ENCODE data around the gene ADGRG6. TPM values are rescaled to one million over a fixed set of nuclear protein-coding genes. Genes with fewer than 3 reads are reported as not detected.

The ADGRG6 gene
- total RNA-seq, 2 experiments from 2014 or later, result 0.26 to 0.43 TPM

DNA sequence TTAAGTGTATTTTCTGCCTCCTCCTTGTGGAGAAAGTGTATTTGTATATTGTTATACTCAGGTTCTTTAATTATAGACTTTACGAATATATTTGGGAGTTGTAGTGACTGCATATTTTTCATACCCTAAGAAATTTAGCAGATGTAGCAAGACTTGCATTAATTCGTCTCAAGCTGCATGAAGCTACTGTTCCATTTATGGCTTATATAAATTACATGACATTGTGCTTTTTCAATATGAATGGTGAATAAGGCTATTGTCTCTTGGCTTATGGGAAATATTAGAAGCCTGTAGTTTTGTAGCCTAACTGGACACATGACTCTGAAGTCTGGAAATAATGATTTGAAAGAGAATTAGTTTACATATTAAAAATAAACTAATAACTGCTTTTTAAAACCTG lies 2.4 kb downstream of the ADGRG6 start:
- ATAC-seq, result no peak

GRCh38 chr6:142306736-142307135 lies 4.9 kb downstream of the ADGRG6 start:
- Mint-ChIP-seq H3K36me3 (ENCODE audit: low read depth) (no peaks in the 10 kb centered on the region), H3K4me3 (no peak overlapping the region), H3K9me3 (ENCODE audit: low read depth) (no peaks in the 10 kb centered on the region), H3K27ac (no peak overlapping the region), H3K4me1 (peaks cover 5% of the 10 kb centered on the region), H3K27me3 (peaks cover 18% of the 10 kb centered on the region)
- intact Hi-C loops (cut with DNase I, micrococcal nuclease), result no loop called here
- ChIA-PET POLR2A (no interaction called here), CTCF (interaction anchor here (0.6 to 1.2 kb wide), 2 partner anchors 28 to 50 kb away, joined by 3 read pairs; no protein-coding TSS in a partner anchor)
- DNase-seq (no peak), ATAC-seq (no peak)

More for the DNA sequence above, 2.4 kb downstream of the ADGRG6 start:
- H3K4me3 Mint-ChIP-seq, result no peak overlapping the region
- no peak for DNase-seq
- H3K4me1 Mint-ChIP-seq, result peaks cover 8% of the 10 kb centered on the region
- no peaks in the 10 kb centered on the region for H3K9me3 Mint-ChIP-seq (ENCODE audit: low read depth)
- intact Hi-C loops (cut with DNase I, micrococcal nuclease), result loop anchor here in 1 of 2 experiments (5.0 kb wide), 1 partner anchor 157 kb away; the partner anchor contains the start of genes NMBR and VTA1
- ChIA-PET POLR2A (no interaction called here), CTCF (interaction anchor here (0.8 to 1.1 kb wide), 2 partner anchors 71 to 148 kb away, joined by 3 to 4 read pairs; no protein-coding TSS in a partner anchor)
- peaks cover 25% of the 10 kb centered on the region for H3K27me3 Mint-ChIP-seq
- no peak overlapping the region for H3K27ac Mint-ChIP-seq
- no peaks in the 10 kb centered on the region for H3K36me3 Mint-ChIP-seq (ENCODE audit: low read depth)

GRCh38 chr6:142307963-142308748 lies 6.3 kb downstream of the ADGRG6 start:
- Mint-ChIP-seq H3K27me3 (peaks cover 6% of the 10 kb centered on the region), H3K4me1 (no peaks in the 10 kb centered on the region), H3K4me3 (no peak overlapping the region), H3K9me3 (ENCODE audit: low read depth) (no peaks in the 10 kb centered on the region), H3K36me3 (ENCODE audit: low read depth) (no peaks in the 10 kb centered on the region), H3K27ac (no peak overlapping the region)
- ATAC-seq, result no peak
- intact Hi-C loops (cut with DNase I, micrococcal nuclease), result no loop called here
- no peak for DNase-seq
- POLR2A ChIA-PET, result no interaction called here
- CTCF ChIA-PET, result no interaction called here

- intact Hi-C loops (cut with DNase I, micrococcal nuclease), result no loop called here
- CTCF ChIA-PET, result interaction anchor here (0.7 kb wide), 1 partner anchor 14 kb away, joined by 4 read pairs; no protein-coding TSS in a partner anchor
- POLR2A ChIA-PET, result no interaction called here
- H3K9me3 Mint-ChIP-seq (ENCODE audit: low read depth), result no peaks in the 10 kb centered on the region
- H3K4me3 Mint-ChIP-seq, result no peak overlapping the region
- no peak overlapping the region for H3K27ac Mint-ChIP-seq
- DNase-seq (no peak), ATAC-seq (no peak)
- peaks cover 5% of the 10 kb centered on the region for H3K27me3 Mint-ChIP-seq
- no peaks in the 10 kb centered on the region for H3K36me3 Mint-ChIP-seq (ENCODE audit: low read depth)
- no peaks in the 10 kb centered on the region for H3K4me1 Mint-ChIP-seq
Observed at GRCh38 chr6:142309426-142309825, 7.6 kb downstream of the ADGRG6 start.

DNA sequence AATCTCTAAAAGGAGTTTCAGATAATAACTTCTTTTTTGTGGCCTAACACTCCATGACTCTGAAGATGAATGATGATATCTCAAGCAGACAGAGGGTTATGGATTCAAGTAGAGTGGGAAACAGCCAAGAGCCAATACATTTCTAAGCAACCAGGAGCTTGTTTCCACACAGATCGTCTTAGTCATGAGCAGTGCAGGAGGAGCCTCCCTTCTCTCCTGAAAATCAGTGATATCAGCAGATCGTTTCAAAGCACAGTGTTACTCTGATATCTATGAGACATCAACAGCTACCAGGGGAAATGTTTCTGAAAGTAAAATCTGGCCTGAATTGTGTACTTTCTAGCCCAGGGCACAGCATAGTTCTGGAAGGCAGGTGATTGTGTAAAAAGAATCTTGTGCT lies 11.5 kb downstream of the ADGRG6 start:
- DNase-seq, result no peak
- no peak for ATAC-seq
- Mint-ChIP-seq H3K9me3 (ENCODE audit: low read depth) (no peaks in the 10 kb centered on the region), H3K27me3 (peaks cover 2% of the 10 kb centered on the region), H3K27ac (no peak overlapping the region), H3K4me1 (no peaks in the 10 kb centered on the region), H3K36me3 (ENCODE audit: low read depth) (no peaks in the 10 kb centered on the region), H3K4me3 (no peak overlapping the region)
- POLR2A ChIA-PET, result no interaction called here
- intact Hi-C loops (cut with DNase I, micrococcal nuclease), result no loop called here
- CTCF ChIA-PET, result interaction anchor here (0.6 to 0.7 kb wide), 2 partner anchors 10 to 1449 kb away, joined by 3 read pairs; no protein-coding TSS in a partner anchor

DNA sequence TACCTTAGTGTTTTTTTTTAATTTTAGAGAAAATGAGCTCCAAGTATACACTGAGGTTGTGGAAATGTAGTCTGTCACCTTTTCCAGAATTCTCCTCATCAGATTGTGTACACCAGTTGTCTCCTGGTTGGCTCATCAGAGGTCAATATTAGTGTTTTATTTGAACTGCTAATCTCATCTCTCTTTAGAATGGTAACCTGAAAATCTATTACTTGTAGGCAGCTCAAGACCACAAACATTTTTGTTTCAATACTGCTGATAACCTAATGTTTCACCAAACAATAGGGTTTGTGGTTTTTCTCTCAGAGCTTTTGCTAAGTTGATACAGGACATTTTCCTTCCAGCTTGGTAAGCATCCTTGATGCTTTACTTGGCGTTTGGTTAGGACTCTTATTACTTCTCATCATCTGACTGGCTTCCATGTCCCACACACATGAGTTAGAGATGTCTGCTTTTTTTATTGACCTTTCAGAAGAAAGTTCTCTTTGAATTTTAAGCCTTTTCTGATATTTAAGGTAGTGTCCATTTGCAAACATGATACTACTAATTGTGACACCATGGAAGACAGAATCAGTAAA lies 15.1 kb downstream of the ADGRG6 start:
- Mint-ChIP-seq H3K4me3 (no peak overlapping the region), H3K4me1 (no peaks in the 10 kb centered on the region), H3K27ac (no peak overlapping the region), H3K27me3 (peaks cover 2% of the 10 kb centered on the region), H3K9me3 (ENCODE audit: low read depth) (no peaks in the 10 kb centered on the region), H3K36me3 (ENCODE audit: low read depth) (no peaks in the 10 kb centered on the region)
- DNase-seq (no peak), ATAC-seq (peak; percentile 25)
- intact Hi-C loops (cut with DNase I, micrococcal nuclease), result no loop called here
- POLR2A ChIA-PET, result no interaction called here
- CTCF ChIA-PET, result interaction anchor here (1.6 kb wide), 1 partner anchor 70 kb away, joined by 4 read pairs; no protein-coding TSS in a partner anchor

- Mint-ChIP-seq H3K9me3 (ENCODE audit: low read depth) (no peaks in the 10 kb centered on the region), H3K27me3 (peaks cover 2% of the 10 kb centered on the region), H3K27ac (no peak overlapping the region), H3K4me1 (no peaks in the 10 kb centered on the region), H3K36me3 (ENCODE audit: low read depth) (no peaks in the 10 kb centered on the region), H3K4me3 (no peak overlapping the region)
- ATAC-seq, result peak; percentile 67
- intact Hi-C loops (cut with DNase I, micrococcal nuclease), result no loop called here
- no peak for DNase-seq
- CTCF ChIA-PET, result no interaction called here
- POLR2A ChIA-PET, result no interaction called here
Observed at GRCh38 chr6:142318714-142319113, 16.9 kb downstream of the ADGRG6 start.

GRCh38 chr6:142320366-142320765 lies 18.6 kb downstream of the ADGRG6 start:
- POLR2A ChIA-PET, result no interaction called here
- CTCF ChIA-PET, result no interaction called here
- Mint-ChIP-seq H3K27ac (no peak overlapping the region), H3K9me3 (ENCODE audit: low read depth) (no peaks in the 10 kb centered on the region), H3K36me3 (ENCODE audit: low read depth) (no peaks in the 10 kb centered on the region), H3K4me3 (no peak overlapping the region), H3K27me3 (peaks cover 2% of the 10 kb centered on the region), H3K4me1 (no peaks in the 10 kb centered on the region)
- no peak for ATAC-seq
- no peak for DNase-seq
- intact Hi-C loops (cut with DNase I, micrococcal nuclease), result no loop called here

DNA sequence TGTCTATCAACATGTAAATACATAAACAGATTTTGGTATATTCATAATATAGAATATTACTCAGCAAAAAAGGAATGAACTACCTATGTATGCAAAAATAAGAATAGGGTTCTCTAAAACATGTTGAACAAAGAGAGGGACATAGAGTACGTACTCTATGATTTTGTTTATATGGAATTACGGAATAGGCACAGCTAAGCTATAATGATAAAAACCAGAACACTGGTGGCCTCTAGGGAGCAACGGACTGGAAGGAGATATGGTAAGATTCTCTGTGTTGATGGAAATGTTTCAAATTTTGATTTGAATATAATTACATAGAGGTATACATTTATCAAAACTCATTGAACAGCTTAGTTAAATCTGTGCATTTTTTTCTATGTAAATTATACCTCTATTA lies 19.6 kb downstream of the ADGRG6 start:
- intact Hi-C loops (cut with DNase I, micrococcal nuclease), result no loop called here
- H3K9me3 Mint-ChIP-seq (ENCODE audit: low read depth), result no peaks in the 10 kb centered on the region
- H3K36me3 Mint-ChIP-seq (ENCODE audit: low read depth), result no peaks in the 10 kb centered on the region
- no peak overlapping the region for H3K4me3 Mint-ChIP-seq
- H3K27ac Mint-ChIP-seq, result no peak overlapping the region
- H3K27me3 Mint-ChIP-seq, result no peaks in the 10 kb centered on the region
- ChIA-PET POLR2A (no interaction called here), CTCF (interaction anchor here (1.2 kb wide), 1 partner anchor 27 kb away, joined by 3 read pairs; no protein-coding TSS in a partner anchor)
- ATAC-seq (no peak), DNase-seq (no peak)
- H3K4me1 Mint-ChIP-seq, result no peaks in the 10 kb centered on the region

DNA sequence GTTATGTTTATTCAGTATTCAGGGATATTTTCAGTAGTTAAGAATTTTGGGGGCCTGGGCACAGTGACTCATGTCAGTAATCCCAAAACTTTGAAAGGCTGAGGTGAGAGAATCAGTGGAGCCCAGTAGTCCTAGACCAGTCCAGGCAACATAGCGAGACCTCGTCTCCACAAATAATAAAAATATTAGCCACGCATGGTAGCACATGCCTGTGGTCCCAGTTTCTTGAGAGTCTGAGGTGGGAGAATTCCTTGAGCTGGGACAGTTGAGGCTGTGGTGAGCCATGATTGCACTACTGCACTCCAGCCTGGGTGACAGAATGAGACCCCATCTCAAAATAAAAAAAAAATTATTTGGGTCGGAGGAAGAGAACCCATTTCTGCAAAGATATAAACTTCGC lies 20.3 kb downstream of the ADGRG6 start:
- DNase-seq, result no peak
- Mint-ChIP-seq H3K27ac (no peak overlapping the region), H3K9me3 (ENCODE audit: low read depth) (no peaks in the 10 kb centered on the region), H3K36me3 (ENCODE audit: low read depth) (no peaks in the 10 kb centered on the region), H3K4me1 (no peaks in the 10 kb centered on the region), H3K27me3 (no peaks in the 10 kb centered on the region), H3K4me3 (no peak overlapping the region)
- intact Hi-C loops (cut with DNase I, micrococcal nuclease), result no loop called here
- CTCF ChIA-PET, result interaction anchor here (1.2 kb wide), 1 partner anchor 27 kb away, joined by 3 read pairs; no protein-coding TSS in a partner anchor
- no peak for ATAC-seq
- POLR2A ChIA-PET, result no interaction called here

DNA sequence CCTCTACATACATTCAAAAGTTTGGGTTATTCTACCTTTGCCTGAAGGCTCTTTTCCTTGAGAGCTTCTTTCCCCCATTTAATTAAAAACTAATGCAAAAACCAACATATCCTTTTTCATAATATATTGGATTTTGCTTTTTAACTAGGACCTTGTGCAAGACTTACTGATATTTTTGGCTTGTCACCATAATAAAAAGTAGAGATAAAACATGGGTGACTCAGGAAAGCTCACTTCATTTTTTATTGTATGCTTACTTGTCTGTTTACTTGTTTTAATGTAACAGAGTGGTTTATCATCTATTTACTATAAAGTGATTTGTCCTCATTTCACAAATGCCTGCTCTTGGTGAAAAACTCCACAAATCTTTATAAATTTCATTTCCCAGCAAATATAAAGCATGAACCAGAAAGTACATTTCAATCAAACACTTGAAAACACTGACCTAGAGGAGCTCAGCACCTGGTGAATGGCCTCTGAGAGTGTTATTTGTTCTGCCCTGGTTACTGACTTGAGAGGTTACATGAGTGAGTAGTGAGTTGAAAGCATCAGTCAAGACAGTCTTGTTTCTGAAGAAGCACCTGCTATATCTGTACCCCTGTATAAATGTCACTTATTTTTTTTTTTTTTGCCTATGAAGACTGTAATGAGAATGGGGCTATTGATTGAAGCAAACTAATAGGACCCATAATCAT lies 20.8 kb downstream of the ADGRG6 start:
- intact Hi-C loops (cut with DNase I, micrococcal nuclease), result no loop called here
- no peak overlapping the region for H3K4me3 Mint-ChIP-seq

More for the DNA sequence above, 20.8 kb downstream of the ADGRG6 start:
- ATAC-seq (no peak), DNase-seq (no peak)
- Mint-ChIP-seq H3K36me3 (ENCODE audit: low read depth) (no peaks in the 10 kb centered on the region), H3K4me1 (no peaks in the 10 kb centered on the region), H3K27ac (no peak overlapping the region), H3K9me3 (ENCODE audit: low read depth) (no peaks in the 10 kb centered on the region), H3K27me3 (no peaks in the 10 kb centered on the region)
- ChIA-PET POLR2A (interaction anchor here (0.7 kb wide), 1 partner anchor 9 kb away, joined by 3 read pairs; no protein-coding TSS in a partner anchor), CTCF (interaction anchor here (0.7 to 1.2 kb wide), 2 partner anchors 10 to 26 kb away, joined by 3 read pairs; no protein-coding TSS in a partner anchor)
